Stimulated activated CD4-positive, alpha-beta T cell treated with anti-CD3 and anti-CD28 coated beads, TNF-alpha, amount 100 ng/mL, for 4 hours (primary cell): Measurements from ENCODE around the gene EPHA6.
"Not testable (repeated sequence)": the region's sequence is repeated elsewhere in the genome, so short reads cannot be mapped to it uniquely, and the experiment has no call there.

Experiments
- DNase-seq, 3 experiments: peaks; one replicate each; pipeline ENCODE4 v3.0.0-alpha.2; 2020; ENCODE audit warnings: low read depth in 3 of 3

EPHA6 gene

GRCh38 chr3:97464035-97464434 is 649.6 kb downstream of the EPHA6 start:
- no peak for DNase-seq

GRCh38 chr3:97470481-97470880 is 656.1 kb downstream of the EPHA6 start:
- no peak for DNase-seq

GRCh38 chr3:97479740-97480139 is 665.3 kb downstream of the EPHA6 start:
- no peak for DNase-seq

- DNase-seq = not testable (repeated sequence)
These were observed 666.4 kb downstream of the EPHA6 start for GRCh38 chr3:97480696-97481289.

GRCh38 chr3:97481416-97481815 is 667.0 kb downstream of the EPHA6 start:
- DNase-seq = no peak

GRCh38 chr3:97485206-97485605 is 670.8 kb downstream of the EPHA6 start:
- no peak for DNase-seq

GRCh38 chr3:97487587-97487986 is 673.2 kb downstream of the EPHA6 start:
- no peak for DNase-seq

GRCh38 chr3:97488741-97489140 is 674.3 kb downstream of the EPHA6 start:
- no peak for DNase-seq

GRCh38 chr3:97495896-97496295 is 681.5 kb downstream of the EPHA6 start:
- DNase-seq = no peak

GRCh38 chr3:97497138-97497537 is 682.7 kb downstream of the EPHA6 start:
- DNase-seq = no peak

GRCh38 chr3:97504463-97504862 is 690.1 kb downstream of the EPHA6 start:
- no peak for DNase-seq

- DNase-seq = no peak
These were observed 696.4 kb downstream of the EPHA6 start for GRCh38 chr3:97510795-97511194.

- no peak for DNase-seq
These were observed 700.7 kb downstream of the EPHA6 start for GRCh38 chr3:97515076-97515475.

- no peak for DNase-seq
These were observed 716.3 kb downstream of the EPHA6 start for GRCh38 chr3:97530691-97531090.

GRCh38 chr3:97547573-97547972 is 733.2 kb downstream of the EPHA6 start:
- not testable (repeated sequence) for DNase-seq

GRCh38 chr3:97550408-97550807 is 736.0 kb downstream of the EPHA6 start:
- no peak for DNase-seq

GRCh38 chr3:97552186-97552585 is 737.8 kb downstream of the EPHA6 start:
- no peak for DNase-seq

GRCh38 chr3:97575742-97576141 is 761.3 kb downstream of the EPHA6 start:
- no peak for DNase-seq

- DNase-seq = no peak
These were observed 761.8 kb downstream of the EPHA6 start for GRCh38 chr3:97576221-97576620.

GRCh38 chr3:97579365-97579764 is 765.0 kb downstream of the EPHA6 start:
- no peak for DNase-seq

- DNase-seq = no peak
These were observed 796.2 kb downstream of the EPHA6 start for GRCh38 chr3:97610626-97611025.

- DNase-seq = no peak
These were observed 798.2 kb downstream of the EPHA6 start for GRCh38 chr3:97612632-97613031.

GRCh38 chr3:97613139-97613538 is 798.7 kb downstream of the EPHA6 start:
- no peak for DNase-seq

GRCh38 chr3:97620514-97620913 is 806.1 kb downstream of the EPHA6 start:
- DNase-seq = not testable (repeated sequence)
